Measurements from ENCODE around the gene SLC18A3. TPM values are rescaled to one million over a fixed set of nuclear protein-coding genes. Genes with fewer than 3 reads are reported as not detected.

Gene SLC18A3
- total and polyA plus RNA-seq, 12 donors, result 0.03 to 0.41 (median 0.15) TPM; not detected in 8

DNA sequence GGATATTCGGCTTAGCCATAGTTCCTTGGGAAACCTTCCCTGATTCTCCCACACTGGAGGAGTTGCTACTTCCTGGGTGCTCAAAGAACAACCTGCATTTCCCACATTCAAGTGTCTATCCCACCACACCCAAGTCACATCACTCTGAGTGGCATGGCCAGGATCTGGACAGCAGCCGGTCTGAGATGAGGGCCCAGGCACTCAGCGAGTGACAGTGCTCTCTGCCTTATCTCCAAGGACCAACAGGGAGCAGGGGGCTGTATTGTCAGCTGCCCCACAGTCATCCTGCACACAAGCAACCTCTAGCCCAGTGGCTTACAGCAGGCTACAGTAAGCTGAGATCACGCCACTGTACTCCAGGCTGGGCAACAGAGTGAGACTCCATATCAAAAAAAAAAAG, 16.1 kb upstream of the SLC18A3 start:
- DNase-seq, result peak in 1 of 7 donors; percentile 39
- intact Hi-C loops (cut with DNase I), result loop anchor here in 1 of 2 donors (10.0 kb wide), 1 partner anchor 631 kb away; no protein-coding TSS in a partner anchor
- Histone ChIP-seq H3K36me3 (replicated peaks in 1 of 2) (no peaks in the 10 kb centered on the region), H3K4me1 (replicated peaks in 1 of 2) (no peaks in the 10 kb centered on the region), H3K27me3 (no peaks in the 10 kb centered on the region), H3K4me3 (no peak overlapping the region), H3K27ac (no peak overlapping the region), H3K9me3 (replicated peaks in 1 of 3) (no peaks in the 10 kb centered on the region)
- 55 to 62% (median 57%) methylated on average over 3 to 4 of the region's 4 CpGs for WGBS, 4 donors
- TF ChIP-seq POLR2A (IDR thresholded peaks at IDR 0.05), result no peak

- intact Hi-C loops (cut with DNase I), result loop anchor here in 1 of 2 donors (10.0 kb wide), 1 partner anchor 630 kb away; no protein-coding TSS in a partner anchor
- H3K4me3 ChIP-seq, result no peak overlapping the region
- peak; percentile 50 to 82 (median 60) for DNase-seq
- H3K27me3 ChIP-seq, result no peaks in the 10 kb centered on the region
- no peaks in the 10 kb centered on the region for H3K36me3 ChIP-seq (replicated peaks in 1 of 2)
- TF ChIP-seq POLR2A (IDR thresholded peaks at IDR 0.05), result no peak
- TF ChIP-seq CTCF (IDR thresholded peaks at IDR 0.05), result peak; percentile 71 to 83 (median 82)
- no peak overlapping the region for H3K27ac ChIP-seq
- no peaks in the 10 kb centered on the region for H3K9me3 ChIP-seq (replicated peaks in 1 of 3)
- no peaks in the 10 kb centered on the region for H3K4me1 ChIP-seq (replicated peaks in 1 of 2)
- WGBS, 4 donors, result 0 to 2% (median 1%) methylated on average over 2 to 6 of the region's 6 CpGs
Observed at GRCh38 chr10:49594594-49594993, 15.5 kb upstream of the SLC18A3 start.

DNA sequence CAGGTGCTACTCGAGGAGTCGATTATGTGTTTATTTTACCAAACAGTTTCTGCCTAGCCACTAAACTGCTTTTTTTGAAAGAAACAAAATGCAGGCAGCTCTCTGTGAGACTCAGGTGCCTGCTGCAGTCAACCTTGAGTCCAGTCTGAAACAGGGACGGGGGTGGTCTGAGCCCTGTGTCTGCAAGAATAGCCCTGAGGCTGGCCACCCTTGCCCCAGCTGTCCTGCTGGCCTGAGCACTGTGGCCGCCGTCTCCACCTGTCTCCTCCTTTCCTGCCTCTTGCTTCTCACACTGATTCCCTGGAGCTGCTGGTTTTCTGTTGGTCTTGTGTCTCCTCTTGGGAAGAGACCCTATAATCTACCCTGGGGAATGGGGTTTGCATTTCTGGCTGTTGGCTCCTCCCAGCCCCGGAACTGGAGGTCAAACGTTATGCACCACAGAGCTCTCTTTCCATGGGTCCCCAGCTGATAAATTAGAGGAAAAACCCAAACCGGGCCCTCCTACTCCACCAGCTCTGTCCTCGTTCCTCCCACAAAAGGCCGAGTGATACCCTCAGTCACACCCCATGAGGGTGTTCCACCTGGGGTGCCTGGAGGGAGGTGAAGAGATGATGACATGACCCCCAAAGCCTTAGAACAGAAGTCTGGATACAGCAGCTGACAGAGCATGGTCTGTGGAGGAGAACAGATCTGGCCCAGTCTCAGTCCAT, 15.0 kb upstream of the SLC18A3 start:
- no peaks in the 10 kb centered on the region for H3K4me1 ChIP-seq (replicated peaks in 1 of 2)
- H3K9me3 ChIP-seq (replicated peaks in 1 of 3), result no peaks in the 10 kb centered on the region
- no peak overlapping the region for H3K4me3 ChIP-seq
- DNase-seq, result peak in 1 of 7 donors; percentile 36
- no peaks in the 10 kb centered on the region for H3K36me3 ChIP-seq (replicated peaks in 1 of 2)
- WGBS, 4 donors, result 56 to 64% (median 58%) methylated on average over 10 of the region's 10 CpGs
- TF ChIP-seq POLR2A (IDR thresholded peaks at IDR 0.05) (no peak), CTCF (IDR thresholded peaks at IDR 0.05) (no peak)
- no peak overlapping the region for H3K27ac ChIP-seq
- intact Hi-C loops (cut with DNase I), result loop anchor here in 1 of 2 donors (10.0 kb wide), 1 partner anchor 630 kb away; no protein-coding TSS in a partner anchor
- H3K27me3 ChIP-seq, result no peaks in the 10 kb centered on the region

GRCh38 chr10:49595713-49596492, 14.2 kb upstream of the SLC18A3 start:
- intact Hi-C loops (cut with DNase I), result loop anchor here in 1 of 2 donors (10.0 kb wide), 1 partner anchor 629 kb away; no protein-coding TSS in a partner anchor
- TF ChIP-seq CTCF (IDR thresholded peaks at IDR 0.05), result no peak
- no peak for TF ChIP-seq POLR2A (IDR thresholded peaks at IDR 0.05)
- Histone ChIP-seq H3K9me3 (replicated peaks in 1 of 3) (no peaks in the 10 kb centered on the region), H3K36me3 (replicated peaks in 1 of 2) (no peaks in the 10 kb centered on the region), H3K4me1 (replicated peaks in 1 of 2) (no peaks in the 10 kb centered on the region), H3K27me3 (no peaks in the 10 kb centered on the region), H3K27ac (no peak overlapping the region), H3K4me3 (no peak overlapping the region)
- peak in 1 of 7 donors; percentile 27 for DNase-seq
- WGBS, 4 donors, result 62 to 79% (median 67%) methylated on average over 9 to 13 of the region's 13 CpGs

Measured in adrenal gland (tissue), 12 donors.